ENCODE results near the gene MKRN3.

The MKRN3 gene

GRCh38 chr15:23616536-23616935 is 51.1 kb downstream of the MKRN3 start:
- TF ChIP-seq CTCF (IDR thresholded peaks at IDR 0.05; ENCODE audit: low read depth, low read length) = no peak
- no peak overlapping the region for H3K4me3 ChIP-seq (ENCODE audit: low read depth, low read length)
- in situ Hi-C loops (cut with HindIII; ENCODE audit: low sequenced_read_pairs) = no loop called here
- no peak for DNase-seq (ENCODE audit: low read depth, low spot score)
